ENCODE data around the gene TMEM130. TPM values are rescaled to one million over a fixed set of nuclear protein-coding genes. Genes with fewer than 3 reads are reported as not detected.
A peak's percentile ranks its signal among the peaks of the same experiment; 100 is the strongest.

TMEM130 gene
- total and polyA plus RNA-seq, 2 donors, result 0.23 to 0.24 TPM

DNA sequence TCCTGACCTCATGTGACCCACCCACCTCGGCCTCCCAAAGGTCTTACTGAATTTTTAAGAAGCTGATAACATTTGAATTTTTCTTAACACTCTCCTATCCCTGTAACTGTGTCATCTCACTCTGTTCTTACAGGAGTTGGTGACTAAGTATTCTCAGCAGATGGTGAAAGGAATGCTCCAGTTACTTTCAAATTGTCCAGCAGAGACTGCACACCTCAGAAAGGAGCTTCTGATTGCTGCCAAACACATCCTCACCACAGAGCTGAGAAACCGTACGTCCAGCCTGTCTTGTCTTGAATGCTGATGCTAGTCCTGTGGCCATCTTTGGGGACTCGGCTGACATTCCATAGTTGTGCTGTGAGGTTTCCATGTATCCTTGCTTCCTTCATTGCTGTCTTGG lies 33.4 kb upstream of the TMEM130 start:
- DNase-seq (ENCODE audit: low read depth in 6 of 9, low spot score in 9 of 9), result no peak
- Histone ChIP-seq H3K27me3 (ENCODE audit: control insufficient read depth in 2 of 2, insufficient read depth in 1 of 2, low read length in 1 of 2) (no peaks in the 10 kb centered on the region), H3K9me3 (ENCODE audit: control insufficient read depth in 2 of 2, insufficient read depth in 1 of 2, low read length in 1 of 2) (no peaks in the 10 kb centered on the region), H3K4me1 (ENCODE audit: control insufficient read depth in 2 of 2, insufficient read depth in 2 of 2, low read length in 2 of 2) (no peaks in the 10 kb centered on the region), H3K4me3 (ENCODE audit: low read length in 2 of 2) (no peak overlapping the region), H3K36me3 (ENCODE audit: control insufficient read depth in 2 of 2, insufficient read depth in 2 of 2, low read length in 1 of 2) (peaks cover 71 to 91% of the 10 kb centered on the region in 2 donors), H3K27ac (ENCODE audit: low read depth in 1 of 2, low read length in 1 of 2) (no peak overlapping the region)
- WGBS, result 97% methylated on average over 4 of the region's 4 CpGs

DNA sequence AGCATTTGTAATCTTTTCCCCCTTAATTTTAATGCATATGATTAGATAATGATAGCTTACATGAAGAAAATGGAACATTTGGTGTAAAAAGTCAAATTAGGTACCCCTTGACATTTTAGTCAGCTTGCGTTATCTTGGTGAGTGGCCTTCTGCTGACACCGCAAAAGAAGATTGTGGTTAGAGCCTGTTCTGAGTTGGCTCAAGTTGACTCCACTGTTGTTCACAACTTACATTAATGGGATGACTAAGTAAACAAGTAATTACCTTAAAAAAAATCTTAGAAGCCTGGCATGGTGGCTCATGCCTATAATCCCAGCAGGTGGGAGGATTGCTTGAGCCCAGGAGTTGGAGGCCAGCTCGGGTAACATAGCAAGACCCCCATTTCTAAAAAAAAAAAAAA lies 32.7 kb upstream of the TMEM130 start:
- WGBS, result 97% methylated on average over 3 of the region's 3 CpGs
- DNase-seq (ENCODE audit: low read depth in 6 of 9, low spot score in 9 of 9), result no peak
- Histone ChIP-seq H3K4me3 (ENCODE audit: low read length in 2 of 2) (no peak overlapping the region), H3K36me3 (ENCODE audit: control insufficient read depth in 2 of 2, insufficient read depth in 2 of 2, low read length in 1 of 2) (peaks cover 71 to 91% of the 10 kb centered on the region in 2 donors), H3K27me3 (ENCODE audit: control insufficient read depth in 2 of 2, insufficient read depth in 1 of 2, low read length in 1 of 2) (no peaks in the 10 kb centered on the region), H3K9me3 (ENCODE audit: control insufficient read depth in 2 of 2, insufficient read depth in 1 of 2, low read length in 1 of 2) (no peaks in the 10 kb centered on the region), H3K4me1 (ENCODE audit: control insufficient read depth in 2 of 2, insufficient read depth in 2 of 2, low read length in 2 of 2) (no peaks in the 10 kb centered on the region), H3K27ac (ENCODE audit: low read depth in 1 of 2, low read length in 1 of 2) (no peak overlapping the region)

DNA sequence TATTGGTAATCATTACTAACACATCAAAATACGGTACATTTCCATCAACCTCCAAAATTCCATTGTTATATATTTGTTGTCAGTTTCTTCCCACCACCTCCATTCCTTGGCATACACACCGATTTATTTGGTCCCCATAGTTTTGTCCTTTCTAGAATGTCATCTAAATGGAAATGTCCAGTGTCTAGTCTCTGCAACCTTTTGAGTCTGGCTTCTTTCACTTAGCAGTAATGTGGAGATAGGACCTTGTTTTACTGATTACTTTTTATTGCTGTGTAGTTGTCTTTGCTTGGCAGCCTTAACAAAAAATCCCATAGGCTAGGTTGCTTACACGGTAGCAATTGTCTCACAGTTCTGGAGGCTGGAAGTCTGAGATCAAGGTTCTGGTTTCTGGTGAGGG lies 31.0 kb upstream of the TMEM130 start:
- H3K4me3 ChIP-seq (ENCODE audit: low read length in 2 of 2), result no peak overlapping the region
- DNase-seq (ENCODE audit: low read depth in 6 of 9, low spot score in 9 of 9), result no peak
- no peaks in the 10 kb centered on the region for H3K9me3 ChIP-seq (ENCODE audit: control insufficient read depth in 2 of 2, insufficient read depth in 1 of 2, low read length in 1 of 2)
- H3K36me3 ChIP-seq (ENCODE audit: control insufficient read depth in 2 of 2, insufficient read depth in 2 of 2, low read length in 1 of 2), result peaks cover 75 to 92% of the 10 kb centered on the region in 2 donors
- H3K4me1 ChIP-seq (ENCODE audit: control insufficient read depth in 2 of 2, insufficient read depth in 2 of 2, low read length in 2 of 2), result no peaks in the 10 kb centered on the region
- no peaks in the 10 kb centered on the region for H3K27me3 ChIP-seq (ENCODE audit: control insufficient read depth in 2 of 2, insufficient read depth in 1 of 2, low read length in 1 of 2)
- H3K27ac ChIP-seq (ENCODE audit: low read depth in 1 of 2, low read length in 1 of 2), result no peak overlapping the region
- WGBS, result 99% methylated on average over 3 of the region's 3 CpGs

DNA sequence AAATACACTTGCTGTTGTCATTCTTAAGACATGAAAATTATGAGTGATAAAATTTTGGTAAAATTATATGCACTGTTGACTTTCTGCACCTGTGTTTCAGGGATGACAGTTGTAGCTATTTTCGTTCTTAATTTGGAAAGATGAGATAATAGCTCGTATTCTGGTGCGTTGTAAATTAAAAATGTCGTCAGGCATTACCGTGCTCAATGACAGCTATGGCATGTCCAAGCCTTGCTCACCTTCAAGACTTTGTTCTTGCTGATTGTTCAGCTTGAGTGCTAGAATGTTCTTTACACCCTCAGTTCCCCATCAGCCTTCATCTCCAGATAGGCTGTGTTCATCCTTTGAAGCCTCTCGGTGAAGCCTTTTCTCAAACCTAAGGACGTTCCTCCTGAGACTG lies 30.0 kb upstream of the TMEM130 start:
- H3K9me3 ChIP-seq (ENCODE audit: control insufficient read depth in 2 of 2, insufficient read depth in 1 of 2, low read length in 1 of 2), result no peaks in the 10 kb centered on the region
- no peaks in the 10 kb centered on the region for H3K27me3 ChIP-seq (ENCODE audit: control insufficient read depth in 2 of 2, insufficient read depth in 1 of 2, low read length in 1 of 2)
- H3K36me3 ChIP-seq (ENCODE audit: control insufficient read depth in 2 of 2, insufficient read depth in 2 of 2, low read length in 1 of 2), result peaks cover 67 to 91% of the 10 kb centered on the region in 2 donors
- no peak overlapping the region for H3K4me3 ChIP-seq (ENCODE audit: low read length in 2 of 2)
- H3K27ac ChIP-seq (ENCODE audit: low read depth in 1 of 2, low read length in 1 of 2), result no peak overlapping the region
- 97% methylated on average over 7 of the region's 7 CpGs for WGBS
- no peaks in the 10 kb centered on the region for H3K4me1 ChIP-seq (ENCODE audit: control insufficient read depth in 2 of 2, insufficient read depth in 2 of 2, low read length in 2 of 2)
- DNase-seq (ENCODE audit: low read depth in 6 of 9, low spot score in 9 of 9), result no peak

DNA sequence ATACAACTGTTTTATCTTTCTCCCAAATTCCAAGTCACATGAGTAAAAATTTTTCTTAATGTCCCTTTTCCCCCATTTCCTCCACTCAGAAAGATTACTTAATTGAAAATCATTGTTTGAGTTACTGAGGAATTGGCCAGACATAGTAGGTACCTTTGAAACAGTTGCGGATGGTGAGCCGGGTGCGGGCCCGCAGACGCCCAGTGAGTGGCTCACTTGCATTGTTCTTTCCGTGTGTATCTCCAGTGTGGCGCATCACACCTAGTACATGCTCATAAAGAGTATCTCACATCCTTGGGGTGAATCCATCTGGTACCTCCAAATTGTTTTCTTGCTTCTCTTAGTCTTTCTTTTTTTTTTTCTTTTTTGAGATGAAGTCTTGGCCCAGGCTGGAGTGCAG lies 22.8 kb upstream of the TMEM130 start:
- no peaks in the 10 kb centered on the region for H3K9me3 ChIP-seq (ENCODE audit: control insufficient read depth in 2 of 2, insufficient read depth in 1 of 2, low read length in 1 of 2)
- no peak overlapping the region for H3K4me3 ChIP-seq (ENCODE audit: low read length in 2 of 2)
- H3K4me1 ChIP-seq (ENCODE audit: control insufficient read depth in 2 of 2, insufficient read depth in 2 of 2, low read length in 2 of 2), result no peaks in the 10 kb centered on the region
- DNase-seq (ENCODE audit: low read depth in 6 of 9, low spot score in 9 of 9), result no peak
- WGBS, result 97% methylated on average over 7 of the region's 7 CpGs
- no peak overlapping the region for H3K27ac ChIP-seq (ENCODE audit: low read depth in 1 of 2, low read length in 1 of 2)
- H3K27me3 ChIP-seq (ENCODE audit: control insufficient read depth in 2 of 2, insufficient read depth in 1 of 2, low read length in 1 of 2), result no peaks in the 10 kb centered on the region
- H3K36me3 ChIP-seq (ENCODE audit: control insufficient read depth in 2 of 2, insufficient read depth in 2 of 2, low read length in 1 of 2), result peaks cover 59 to 84% of the 10 kb centered on the region in 2 donors

DNA sequence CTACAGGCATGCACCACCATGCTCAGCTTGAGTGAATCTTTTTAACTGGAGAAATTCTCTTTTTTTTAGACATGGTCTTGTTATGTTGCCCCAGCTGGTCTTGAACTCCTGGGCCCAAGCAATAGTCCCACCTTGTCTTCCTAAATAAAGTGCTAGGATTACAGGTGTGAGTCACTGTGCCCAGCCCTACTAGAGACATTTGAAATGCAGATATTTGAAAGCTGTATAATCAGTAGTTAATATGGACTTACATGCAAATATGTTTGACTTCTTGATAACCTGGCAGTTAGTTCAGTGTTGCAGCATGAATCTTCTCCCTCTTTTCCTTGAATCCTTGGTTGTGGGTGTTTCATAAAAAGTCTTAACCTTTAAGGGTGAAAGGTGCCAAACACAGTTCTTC lies 17.2 kb upstream of the TMEM130 start:
- H3K27me3 ChIP-seq (ENCODE audit: control insufficient read depth in 2 of 2, insufficient read depth in 1 of 2, low read length in 1 of 2), result no peaks in the 10 kb centered on the region
- DNase-seq (ENCODE audit: low read depth in 6 of 9, low spot score in 9 of 9), result no peak
- H3K4me3 ChIP-seq (ENCODE audit: low read length in 2 of 2), result no peak overlapping the region
- H3K4me1 ChIP-seq (ENCODE audit: control insufficient read depth in 2 of 2, insufficient read depth in 2 of 2, low read length in 2 of 2), result no peaks in the 10 kb centered on the region
- peaks cover 69 to 82% of the 10 kb centered on the region in 2 donors for H3K36me3 ChIP-seq (ENCODE audit: control insufficient read depth in 2 of 2, insufficient read depth in 2 of 2, low read length in 1 of 2)
- H3K27ac ChIP-seq (ENCODE audit: low read depth in 1 of 2, low read length in 1 of 2), result no peak overlapping the region
- no peaks in the 10 kb centered on the region for H3K9me3 ChIP-seq (ENCODE audit: control insufficient read depth in 2 of 2, insufficient read depth in 1 of 2, low read length in 1 of 2)

DNA sequence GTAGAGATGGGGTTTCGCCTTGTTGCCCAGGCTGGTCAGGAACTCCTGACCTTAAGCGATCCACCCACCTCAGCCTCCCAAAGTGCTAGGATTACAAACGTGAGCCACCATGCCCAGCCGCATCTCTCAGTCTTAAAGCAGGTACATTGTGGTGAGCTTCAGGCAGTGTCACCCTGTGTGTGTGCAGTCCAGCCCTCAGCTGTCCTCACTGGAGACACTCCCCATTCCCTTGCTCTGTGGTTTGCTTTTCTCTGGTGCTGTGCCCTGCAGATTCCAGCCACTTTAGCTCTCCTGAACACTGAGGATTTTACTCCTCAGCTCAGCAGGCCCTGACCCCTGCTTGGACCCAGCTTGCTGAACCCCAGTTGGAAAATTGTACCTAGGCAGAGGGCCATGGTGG lies 14.6 kb upstream of the TMEM130 start:
- no peak overlapping the region for H3K4me3 ChIP-seq (ENCODE audit: low read length in 2 of 2)
- no peak for DNase-seq (ENCODE audit: low read depth in 6 of 9, low spot score in 9 of 9)
- H3K27me3 ChIP-seq (ENCODE audit: control insufficient read depth in 2 of 2, insufficient read depth in 1 of 2, low read length in 1 of 2), result no peaks in the 10 kb centered on the region
- H3K9me3 ChIP-seq (ENCODE audit: control insufficient read depth in 2 of 2, insufficient read depth in 1 of 2, low read length in 1 of 2), result no peaks in the 10 kb centered on the region
- no peak overlapping the region for H3K27ac ChIP-seq (ENCODE audit: low read depth in 1 of 2, low read length in 1 of 2)
- WGBS, result 95% methylated on average over 4 of the region's 4 CpGs
- H3K36me3 ChIP-seq (ENCODE audit: control insufficient read depth in 2 of 2, insufficient read depth in 2 of 2, low read length in 1 of 2), result peaks cover 59 to 71% of the 10 kb centered on the region in 2 donors
- peaks cover 5 to 13% of the 10 kb centered on the region in 2 donors for H3K4me1 ChIP-seq (ENCODE audit: control insufficient read depth in 2 of 2, insufficient read depth in 2 of 2, low read length in 2 of 2)

DNA sequence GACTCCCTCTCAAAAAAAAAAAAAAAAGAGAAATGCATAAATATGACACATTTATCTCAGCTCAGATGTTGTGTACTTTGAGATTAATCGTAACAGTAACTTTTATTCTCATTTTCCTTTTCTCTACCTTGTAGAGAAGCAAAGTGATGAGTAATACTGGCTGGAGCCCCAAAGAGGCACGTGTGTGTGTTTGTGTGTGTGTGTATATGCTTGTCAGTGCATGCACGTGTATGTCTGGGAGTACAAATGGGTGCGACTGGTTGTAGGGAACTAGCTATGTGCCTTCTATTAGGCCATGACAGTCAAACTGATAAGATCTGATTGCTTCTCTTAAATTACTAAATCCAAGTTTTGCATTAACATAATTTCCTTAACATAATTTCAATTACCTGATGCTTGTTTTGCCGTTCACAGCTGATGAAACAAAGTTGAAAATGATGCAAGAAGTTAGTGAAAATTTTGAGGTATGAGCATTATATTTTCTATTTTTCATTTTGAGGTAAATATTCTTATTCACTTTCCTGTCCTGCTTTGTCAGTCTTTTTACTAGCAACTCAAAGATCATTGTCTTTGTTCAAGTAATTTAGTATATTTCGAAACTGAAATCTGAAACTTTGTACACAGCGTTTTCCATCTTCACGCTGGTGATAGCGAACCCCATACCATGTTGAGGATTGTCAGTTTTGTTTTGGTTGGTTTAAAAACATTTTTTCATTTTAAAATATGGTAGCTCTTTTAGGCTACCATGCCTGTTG lies 11.9 kb upstream of the TMEM130 start:
- peaks cover 40 to 50% of the 10 kb centered on the region in 2 donors for H3K36me3 ChIP-seq (ENCODE audit: control insufficient read depth in 2 of 2, insufficient read depth in 2 of 2, low read length in 1 of 2)
- peaks cover 5 to 19% of the 10 kb centered on the region in 2 donors for H3K4me1 ChIP-seq (ENCODE audit: control insufficient read depth in 2 of 2, insufficient read depth in 2 of 2, low read length in 2 of 2)
- no peaks in the 10 kb centered on the region for H3K9me3 ChIP-seq (ENCODE audit: control insufficient read depth in 2 of 2, insufficient read depth in 1 of 2, low read length in 1 of 2)
- H3K4me3 ChIP-seq (ENCODE audit: low read length in 2 of 2), result no peak overlapping the region
- WGBS, result 96% methylated on average over 9 of the region's 9 CpGs
- no peak for DNase-seq (ENCODE audit: low read depth in 6 of 9, low spot score in 9 of 9)
- no peaks in the 10 kb centered on the region for H3K27me3 ChIP-seq (ENCODE audit: control insufficient read depth in 2 of 2, insufficient read depth in 1 of 2, low read length in 1 of 2)
- no peak overlapping the region for H3K27ac ChIP-seq (ENCODE audit: low read depth in 1 of 2, low read length in 1 of 2)

DNA sequence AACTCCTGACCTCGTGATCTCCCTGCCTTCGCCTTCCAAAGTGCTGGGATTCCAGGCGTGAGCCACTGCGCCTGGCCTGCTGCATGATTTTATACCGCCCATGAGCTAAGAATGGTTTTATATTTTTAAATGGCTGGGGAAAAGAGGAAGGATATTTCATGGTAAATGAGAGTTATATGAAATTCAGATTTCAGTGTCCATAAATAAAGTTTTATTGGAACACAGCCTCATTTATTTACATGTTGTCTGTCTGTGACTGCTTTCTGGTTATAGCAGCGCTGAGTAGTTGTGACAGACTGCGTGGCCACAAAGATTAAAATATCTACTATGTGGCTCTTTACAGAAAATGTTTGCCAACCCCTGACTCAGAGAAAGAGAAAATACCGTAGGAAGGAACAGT lies 10.7 kb upstream of the TMEM130 start:
- Histone ChIP-seq H3K9me3 (ENCODE audit: control insufficient read depth in 2 of 2, insufficient read depth in 1 of 2, low read length in 1 of 2) (no peaks in the 10 kb centered on the region), H3K36me3 (ENCODE audit: control insufficient read depth in 2 of 2, insufficient read depth in 2 of 2, low read length in 1 of 2) (peaks cover 34 to 42% of the 10 kb centered on the region in 2 donors), H3K4me3 (ENCODE audit: low read length in 2 of 2) (peak overlapping the region in 1 of 2 donors; percentile 93), H3K27me3 (ENCODE audit: control insufficient read depth in 2 of 2, insufficient read depth in 1 of 2, low read length in 1 of 2) (no peaks in the 10 kb centered on the region), H3K4me1 (ENCODE audit: control insufficient read depth in 2 of 2, insufficient read depth in 2 of 2, low read length in 2 of 2) (peaks cover 5 to 19% of the 10 kb centered on the region in 2 donors), H3K27ac (ENCODE audit: low read depth in 1 of 2, low read length in 1 of 2) (peak overlapping the region in 1 of 2 donors; percentile 96)
- 93% methylated on average over 8 of the region's 8 CpGs for WGBS
- DNase-seq (ENCODE audit: low read depth in 6 of 9, low spot score in 9 of 9), result no peak
